ENCODE measurements around the gene MYLK.
"Not testable (repeated sequence)": the region's sequence is repeated elsewhere in the genome, so short reads cannot be mapped to it uniquely, and the experiment has no call there.

The MYLK gene, protein sequence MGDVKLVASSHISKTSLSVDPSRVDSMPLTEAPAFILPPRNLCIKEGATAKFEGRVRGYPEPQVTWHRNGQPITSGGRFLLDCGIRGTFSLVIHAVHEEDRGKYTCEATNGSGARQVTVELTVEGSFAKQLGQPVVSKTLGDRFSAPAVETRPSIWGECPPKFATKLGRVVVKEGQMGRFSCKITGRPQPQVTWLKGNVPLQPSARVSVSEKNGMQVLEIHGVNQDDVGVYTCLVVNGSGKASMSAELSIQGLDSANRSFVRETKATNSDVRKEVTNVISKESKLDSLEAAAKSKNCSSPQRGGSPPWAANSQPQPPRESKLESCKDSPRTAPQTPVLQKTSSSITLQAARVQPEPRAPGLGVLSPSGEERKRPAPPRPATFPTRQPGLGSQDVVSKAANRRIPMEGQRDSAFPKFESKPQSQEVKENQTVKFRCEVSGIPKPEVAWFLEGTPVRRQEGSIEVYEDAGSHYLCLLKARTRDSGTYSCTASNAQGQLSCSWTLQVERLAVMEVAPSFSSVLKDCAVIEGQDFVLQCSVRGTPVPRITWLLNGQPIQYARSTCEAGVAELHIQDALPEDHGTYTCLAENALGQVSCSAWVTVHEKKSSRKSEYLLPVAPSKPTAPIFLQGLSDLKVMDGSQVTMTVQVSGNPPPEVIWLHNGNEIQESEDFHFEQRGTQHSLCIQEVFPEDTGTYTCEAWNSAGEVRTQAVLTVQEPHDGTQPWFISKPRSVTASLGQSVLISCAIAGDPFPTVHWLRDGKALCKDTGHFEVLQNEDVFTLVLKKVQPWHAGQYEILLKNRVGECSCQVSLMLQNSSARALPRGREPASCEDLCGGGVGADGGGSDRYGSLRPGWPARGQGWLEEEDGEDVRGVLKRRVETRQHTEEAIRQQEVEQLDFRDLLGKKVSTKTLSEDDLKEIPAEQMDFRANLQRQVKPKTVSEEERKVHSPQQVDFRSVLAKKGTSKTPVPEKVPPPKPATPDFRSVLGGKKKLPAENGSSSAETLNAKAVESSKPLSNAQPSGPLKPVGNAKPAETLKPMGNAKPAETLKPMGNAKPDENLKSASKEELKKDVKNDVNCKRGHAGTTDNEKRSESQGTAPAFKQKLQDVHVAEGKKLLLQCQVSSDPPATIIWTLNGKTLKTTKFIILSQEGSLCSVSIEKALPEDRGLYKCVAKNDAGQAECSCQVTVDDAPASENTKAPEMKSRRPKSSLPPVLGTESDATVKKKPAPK (N-terminal part only)

DNA sequence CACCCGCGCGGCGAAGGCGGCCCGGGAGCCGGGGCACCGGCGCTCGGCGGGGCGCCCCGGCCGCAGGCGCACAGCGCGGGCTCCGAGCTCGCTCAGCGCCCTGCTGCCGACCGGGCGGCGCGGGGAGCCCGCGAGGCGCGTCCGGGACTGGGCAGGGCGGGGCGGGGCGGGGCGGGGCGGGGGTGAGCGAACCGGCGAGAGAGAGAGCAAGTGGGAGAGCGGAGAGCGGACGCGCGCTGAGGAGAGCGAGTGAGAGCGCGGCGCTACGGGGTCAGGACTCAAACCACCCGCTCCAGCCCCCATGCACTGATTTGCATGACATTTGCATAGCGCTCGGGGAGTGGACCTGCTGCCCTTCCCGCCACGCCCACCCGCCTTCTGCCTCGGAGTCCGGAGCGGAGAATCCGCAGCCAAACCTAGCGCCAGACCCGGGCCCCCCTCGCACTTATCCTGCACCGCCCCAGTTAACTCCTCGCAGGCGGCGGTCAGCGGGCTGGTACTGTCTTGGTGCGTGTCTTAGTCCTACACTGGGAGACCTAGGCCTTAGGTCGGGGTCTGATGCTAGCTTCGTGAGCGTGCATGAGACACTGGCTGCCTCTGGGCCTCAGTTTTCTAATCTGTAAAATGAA lies at the start of gene MYLK:
Gene MYLK (minus strand): TSS at position 130 of the 629 bp plus-strand sequence. CDS start 90,491 bp downstream, outside the sequence.
- peak; percentile 15 for DNase-seq

DNA sequence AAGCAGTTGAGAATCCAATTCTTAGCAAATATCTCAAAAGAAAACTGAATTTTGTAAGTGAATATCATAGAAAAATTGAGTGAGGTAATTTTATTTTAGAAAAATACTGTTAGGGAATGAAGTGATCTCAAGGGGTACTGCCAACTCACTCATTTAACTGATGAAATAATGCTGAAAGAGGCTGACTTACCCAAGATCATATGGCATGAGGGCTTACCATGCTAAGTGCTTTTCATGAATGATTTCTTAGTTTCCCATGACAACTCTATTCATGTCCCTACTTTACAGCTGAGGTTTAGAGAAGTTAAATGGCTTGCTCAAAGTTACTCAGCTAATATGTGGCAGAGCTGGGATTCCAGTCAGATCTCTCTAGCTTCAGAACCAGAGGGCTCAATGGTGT lies 46.3 kb upstream of the MYLK start:
- DNase-seq: no peak

DNA sequence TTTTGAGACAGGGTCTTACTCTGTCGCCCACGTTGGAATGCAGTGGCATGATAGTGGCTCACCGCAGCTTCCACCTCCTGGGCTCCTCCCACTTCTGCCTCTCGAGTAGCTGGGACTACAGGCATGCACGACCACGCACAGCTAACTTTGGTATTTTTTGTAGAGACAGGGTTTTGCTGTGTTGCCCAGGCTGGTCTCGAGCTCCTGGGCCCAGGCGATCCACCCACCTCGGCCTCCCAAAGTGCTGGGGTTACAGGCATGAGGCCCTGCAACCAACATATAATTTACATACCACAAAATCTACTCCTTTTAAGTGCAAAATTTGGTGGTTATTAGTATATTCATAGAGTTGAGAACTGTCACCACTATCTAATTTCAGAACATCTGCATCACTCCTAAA lies 45.2 kb upstream of the MYLK start:
- no peak for DNase-seq

DNA sequence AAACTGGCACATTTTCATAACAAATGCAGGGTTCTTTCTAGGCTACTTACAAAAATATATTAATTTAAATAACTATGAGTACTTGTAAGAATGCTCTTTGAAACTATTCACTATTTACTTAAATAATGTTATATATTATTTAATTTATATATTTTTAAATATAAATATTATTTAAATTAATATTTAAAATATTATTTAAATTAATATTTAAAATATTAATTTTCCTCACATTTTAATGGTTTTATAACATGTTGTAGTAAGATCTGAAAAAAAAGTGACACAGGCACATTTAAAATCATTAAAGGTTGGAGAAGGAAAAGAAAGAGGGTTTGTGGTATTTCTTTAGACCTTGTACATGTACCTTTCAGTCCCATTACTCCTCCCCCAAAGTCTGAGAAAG lies 42.3 kb upstream of the MYLK start:
- DNase-seq: no peak

DNA sequence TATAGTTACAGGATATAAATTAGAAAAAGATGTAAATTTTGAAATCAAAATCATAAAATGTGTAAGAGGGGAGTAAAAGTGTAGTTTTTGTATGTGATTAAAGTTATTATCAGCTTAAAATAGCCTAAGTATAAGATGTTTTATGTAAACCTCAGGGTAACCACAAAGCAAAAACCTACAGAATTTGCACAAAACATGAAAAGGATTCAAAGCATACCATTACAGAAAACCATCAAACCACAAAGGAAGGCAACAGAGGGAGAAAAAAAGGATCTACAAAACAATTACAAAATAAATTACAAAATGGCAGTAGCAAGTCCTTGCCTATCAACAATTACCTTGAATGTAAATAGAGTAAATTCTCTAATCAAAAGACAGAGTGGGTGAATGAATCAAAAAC lies 36.7 kb upstream of the MYLK start:
- DNase-seq: no peak

DNA sequence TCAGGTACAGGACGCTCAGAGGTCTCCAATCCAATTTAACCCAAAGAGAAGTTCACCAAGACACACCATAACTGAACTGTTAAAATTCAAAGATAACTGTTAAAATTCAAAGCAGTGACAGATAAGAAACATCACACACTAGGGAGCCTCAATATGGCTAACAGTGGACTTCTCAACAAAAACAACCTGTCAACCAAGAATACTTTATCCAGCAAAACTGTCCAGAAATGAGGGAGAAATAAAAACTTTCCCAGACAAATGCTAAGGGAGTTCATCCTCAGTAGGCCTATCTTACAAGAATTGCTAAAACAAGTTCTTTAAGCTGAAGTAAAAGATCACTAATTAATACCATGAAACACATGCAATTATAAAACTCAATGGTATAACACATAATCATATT lies 36.3 kb upstream of the MYLK start:
- no peak for DNase-seq

DNA sequence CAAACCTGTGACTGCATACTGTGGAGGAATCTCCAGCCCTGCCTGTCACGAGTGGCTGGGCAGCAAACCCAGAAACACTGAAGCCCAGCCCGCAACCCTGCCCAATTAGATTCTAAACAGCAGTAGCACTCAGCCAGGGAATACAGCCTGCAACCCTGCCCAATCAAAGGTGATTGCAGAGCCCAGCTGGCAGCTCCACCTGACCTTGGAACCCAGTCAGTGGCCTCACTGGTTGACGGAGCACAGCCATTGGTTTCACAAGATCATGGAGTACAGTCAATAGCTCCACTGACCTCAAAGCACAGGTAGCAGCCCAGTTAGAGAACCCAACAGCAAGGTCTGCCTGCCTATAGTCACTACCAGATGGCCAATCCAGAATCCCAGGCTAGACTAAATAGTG lies 35.2 kb upstream of the MYLK start:
- DNase-seq: no peak

DNA sequence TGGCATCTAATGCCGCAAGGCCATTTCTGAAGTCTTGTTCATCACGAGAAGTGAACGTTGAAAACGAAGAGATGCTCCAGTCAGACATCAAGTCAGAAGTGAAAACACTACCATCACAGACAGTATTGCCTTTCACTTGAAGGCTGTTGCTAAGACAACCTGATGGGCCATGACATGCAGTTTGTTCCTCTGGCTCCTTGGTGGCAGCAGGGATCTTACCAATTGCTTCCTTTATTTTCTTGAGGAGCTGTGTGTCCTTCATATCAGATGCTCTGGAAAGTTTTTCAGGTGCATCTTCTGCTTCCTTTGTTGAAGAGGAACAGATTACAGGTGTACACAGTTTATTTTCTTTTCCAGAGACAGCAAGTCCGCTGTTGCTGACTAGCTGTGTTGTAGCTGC lies 30.7 kb upstream of the MYLK start:
- DNase-seq: no peak

DNA sequence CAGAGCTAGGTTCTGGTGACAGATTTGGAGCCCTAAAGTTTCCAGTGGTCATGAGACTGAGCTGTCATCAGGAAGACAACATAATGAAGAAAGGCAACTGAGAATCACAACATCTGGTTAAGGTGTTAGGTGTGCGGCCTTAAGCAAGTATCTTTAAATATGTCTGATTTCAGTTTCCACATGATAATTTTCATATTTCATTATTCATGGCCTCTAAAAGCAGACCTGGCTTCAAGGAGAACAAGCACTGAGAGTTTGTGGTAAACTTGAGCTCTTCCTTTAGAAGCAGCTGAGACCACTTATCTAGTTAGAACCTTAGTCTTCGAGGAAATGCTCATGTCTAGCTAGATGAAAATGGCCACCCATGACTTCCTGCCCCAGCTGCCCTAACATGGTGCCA lies 25.7 kb upstream of the MYLK start:
- no peak for DNase-seq

DNA sequence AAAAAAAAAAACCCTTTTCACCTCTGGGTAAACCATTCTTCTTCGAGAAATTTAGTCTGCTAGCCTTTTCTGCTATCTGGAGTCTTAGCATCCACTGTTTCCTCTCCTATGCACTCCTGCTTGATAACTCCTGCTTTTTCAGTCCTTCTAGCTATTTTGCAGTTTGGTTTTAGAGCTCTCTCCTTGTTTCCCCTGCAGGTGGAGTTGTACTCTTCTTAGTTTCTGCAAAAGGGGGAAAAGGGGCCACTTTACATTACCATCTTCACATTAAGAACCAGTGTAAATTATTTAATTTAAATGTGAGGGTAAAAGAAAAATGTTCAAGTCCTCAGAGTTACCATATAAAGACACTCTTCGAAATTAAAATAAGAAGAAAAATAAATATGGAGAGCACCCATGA lies 23.6 kb upstream of the MYLK start:
- no peak for DNase-seq

DNA sequence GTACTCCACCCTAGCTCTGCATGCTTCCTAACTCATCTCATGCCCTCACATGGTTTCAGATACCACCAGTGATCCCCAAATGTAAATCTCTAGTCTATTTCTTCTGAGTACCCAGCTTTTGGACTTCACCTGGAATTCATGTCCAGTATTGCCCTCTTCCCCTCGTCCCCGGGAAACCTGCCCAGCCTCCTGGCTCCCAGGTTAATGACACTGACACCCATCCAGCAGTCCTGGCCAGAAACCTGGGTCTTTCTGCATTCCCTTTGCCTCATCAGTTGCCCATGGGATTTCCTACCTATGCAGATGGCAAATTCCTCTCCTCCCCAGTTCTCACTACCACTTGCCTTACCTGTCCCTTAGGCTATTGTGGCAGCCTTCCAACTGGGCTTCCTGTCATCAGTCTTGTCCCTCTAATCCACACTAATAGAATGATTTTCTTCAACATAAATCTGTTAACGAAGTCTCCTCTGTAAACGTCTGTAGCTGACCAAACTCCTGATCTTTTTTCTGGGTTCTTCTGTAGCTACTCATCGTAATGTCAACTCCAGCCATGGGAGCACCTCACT lies 15.3 kb upstream of the MYLK start:
- no peak for DNase-seq

DNA sequence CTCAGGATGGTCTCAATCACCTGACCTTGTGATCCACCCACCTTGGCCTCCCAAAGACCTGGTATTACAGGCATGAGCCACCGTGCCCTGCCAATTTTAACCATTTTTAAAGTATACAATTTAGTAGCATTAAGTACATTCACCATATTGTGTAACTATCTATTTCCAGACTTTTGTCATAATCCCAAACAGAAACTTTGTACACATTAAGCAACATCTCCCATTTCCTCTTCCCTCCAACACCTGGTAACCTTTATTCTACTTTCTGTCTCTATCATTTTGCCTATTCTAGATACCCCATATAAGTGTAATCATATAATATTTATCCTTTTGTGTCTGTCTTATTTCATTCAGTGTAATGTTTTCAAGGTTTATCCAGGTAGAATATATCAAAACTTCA lies 8.9 kb upstream of the MYLK start:
- no peak for DNase-seq

DNA sequence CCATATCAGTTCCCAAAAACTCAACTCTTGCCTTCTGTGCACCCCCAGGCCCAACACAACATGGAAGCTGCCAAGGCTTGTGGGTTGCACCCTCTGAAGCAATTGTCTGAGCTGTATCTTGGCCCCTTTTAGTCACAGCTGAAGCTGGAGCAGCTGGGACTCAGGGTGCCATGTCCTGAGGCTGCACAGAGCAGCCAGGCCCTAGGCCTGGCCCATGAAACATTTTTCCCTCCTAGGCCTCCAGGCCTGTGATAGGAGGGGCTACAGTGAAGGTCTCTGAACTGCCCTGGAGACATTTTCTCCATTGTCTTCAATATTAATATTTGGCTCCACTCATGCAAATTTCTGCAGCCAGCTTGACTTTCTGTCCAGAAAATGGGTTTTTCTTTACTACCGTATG lies 8.1 kb upstream of the MYLK start:
- no peak for DNase-seq

DNA sequence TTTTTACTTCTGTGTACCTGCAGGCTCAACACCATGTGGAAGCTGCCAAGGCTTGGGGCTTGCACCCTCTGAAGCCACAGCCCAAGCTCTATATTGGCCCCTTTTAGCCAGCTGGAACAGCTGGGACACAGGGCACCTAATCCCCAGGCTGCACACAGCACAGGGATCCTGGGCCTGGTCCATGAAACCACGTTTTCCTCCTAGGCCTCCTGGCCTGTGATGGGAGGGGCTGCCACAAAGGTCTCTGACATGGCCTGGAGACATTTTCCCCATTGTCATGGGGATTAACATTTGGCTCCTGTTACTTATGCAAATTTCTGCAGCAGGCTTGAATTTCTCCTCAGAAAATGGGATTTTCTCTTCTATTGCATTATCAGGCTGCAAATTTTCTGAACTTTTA lies 6.9 kb upstream of the MYLK start:
- not testable (repeated sequence) for DNase-seq

DNA sequence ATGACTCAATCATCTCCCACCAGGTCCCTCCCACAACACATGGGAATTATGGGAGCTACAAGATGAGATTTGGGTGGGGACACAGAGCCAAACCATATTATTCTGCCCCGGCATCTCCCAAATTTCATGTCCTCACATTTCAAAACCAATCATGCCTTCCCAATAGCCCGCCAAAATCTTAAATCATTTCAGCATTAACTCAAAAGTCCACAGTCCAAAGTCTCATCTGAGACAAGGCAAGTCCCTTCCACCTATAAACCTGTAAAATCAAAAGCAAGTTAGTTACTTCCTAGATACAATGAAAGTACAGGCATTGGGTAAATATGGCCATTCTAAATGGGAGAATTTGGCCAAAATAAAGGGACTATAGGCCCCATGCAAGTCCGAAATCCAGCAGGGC lies 6.0 kb upstream of the MYLK start:
- not testable (repeated sequence) for DNase-seq

DNA sequence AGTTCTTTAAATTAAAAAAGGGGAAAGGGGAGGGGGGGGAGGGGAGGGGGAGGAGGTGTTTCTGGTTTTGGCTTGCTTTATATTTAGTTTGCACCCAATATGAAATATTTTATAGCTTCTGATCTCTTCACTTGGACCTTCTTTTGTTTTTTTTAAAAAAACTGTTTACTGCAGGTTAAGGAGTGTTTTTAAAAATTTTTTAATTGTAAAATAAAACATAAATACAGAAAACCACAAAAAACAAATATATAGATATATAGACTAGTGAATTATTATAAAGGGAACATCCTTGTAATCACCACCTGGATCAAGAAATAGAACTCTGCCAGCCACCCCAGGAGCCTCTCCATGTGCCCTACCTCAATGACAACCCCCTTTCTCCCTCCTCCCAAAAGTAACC lies 861 bp upstream of the MYLK start:
- no peak for DNase-seq

DNA sequence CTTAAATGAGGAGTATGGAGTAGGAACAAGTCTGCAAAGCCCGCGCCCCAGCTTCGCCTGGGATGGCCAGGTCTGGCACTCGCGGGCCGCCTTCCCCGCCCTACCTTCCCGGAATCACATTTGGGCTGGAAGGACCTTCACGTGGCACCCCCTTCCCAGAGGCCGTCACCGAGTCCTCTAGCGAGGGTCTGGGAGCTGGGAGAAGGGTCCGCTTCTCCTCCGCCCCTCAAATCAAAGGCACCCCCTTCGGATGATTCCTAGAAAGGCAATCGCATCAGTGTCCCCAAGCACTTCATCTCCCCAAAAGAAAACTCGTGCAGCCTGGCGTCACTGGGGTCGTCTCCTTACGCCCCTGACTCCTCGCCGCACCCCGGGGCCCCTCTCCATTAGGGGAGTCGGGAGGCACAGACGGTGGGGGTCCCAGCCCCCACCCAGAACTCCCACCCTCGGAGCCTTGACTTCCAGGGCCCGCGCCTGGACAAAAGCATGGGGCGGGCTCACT lies 380 bp downstream of the MYLK start:
- no peak for DNase-seq

DNA sequence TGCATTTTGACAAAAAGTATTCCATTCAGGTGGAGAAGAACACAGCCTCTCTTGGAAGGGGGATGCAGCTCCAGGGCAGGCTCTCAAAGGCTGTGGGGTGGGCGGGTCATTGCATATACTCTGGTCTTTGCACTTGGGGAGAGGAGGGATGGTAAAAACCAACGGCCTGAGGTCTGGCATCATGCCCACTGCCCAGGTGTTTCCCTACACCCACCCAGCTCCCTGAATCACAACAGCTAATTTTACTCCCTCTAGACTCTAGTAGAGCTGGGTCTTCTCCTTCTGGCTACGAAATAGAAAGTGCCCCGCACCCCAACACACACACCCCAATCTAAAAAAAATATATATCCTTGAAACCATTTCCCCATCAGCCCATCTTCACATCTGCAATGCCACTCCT lies 1.0 kb downstream of the MYLK start:
- no peak for DNase-seq

DNA sequence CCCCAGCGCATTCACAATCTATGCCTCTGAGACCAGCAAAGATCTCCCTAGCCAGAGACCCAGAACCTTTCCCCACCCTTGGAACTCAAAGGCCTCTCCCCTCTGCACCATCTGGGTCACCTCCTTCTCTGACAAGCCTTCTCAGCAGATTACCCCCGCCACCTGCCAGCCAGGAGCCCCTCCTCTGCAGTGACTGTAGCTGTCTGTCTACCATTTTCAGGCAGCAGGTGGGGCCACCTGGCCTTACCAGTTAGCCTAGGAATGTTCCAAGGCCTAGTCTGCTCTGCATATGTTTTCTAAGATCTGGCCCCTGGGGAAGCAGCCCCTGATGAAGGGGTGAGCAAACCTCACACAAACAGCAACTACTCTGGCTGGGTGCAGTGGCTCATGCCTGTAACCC lies 2.4 kb downstream of the MYLK start:
- no peak for DNase-seq

DNA sequence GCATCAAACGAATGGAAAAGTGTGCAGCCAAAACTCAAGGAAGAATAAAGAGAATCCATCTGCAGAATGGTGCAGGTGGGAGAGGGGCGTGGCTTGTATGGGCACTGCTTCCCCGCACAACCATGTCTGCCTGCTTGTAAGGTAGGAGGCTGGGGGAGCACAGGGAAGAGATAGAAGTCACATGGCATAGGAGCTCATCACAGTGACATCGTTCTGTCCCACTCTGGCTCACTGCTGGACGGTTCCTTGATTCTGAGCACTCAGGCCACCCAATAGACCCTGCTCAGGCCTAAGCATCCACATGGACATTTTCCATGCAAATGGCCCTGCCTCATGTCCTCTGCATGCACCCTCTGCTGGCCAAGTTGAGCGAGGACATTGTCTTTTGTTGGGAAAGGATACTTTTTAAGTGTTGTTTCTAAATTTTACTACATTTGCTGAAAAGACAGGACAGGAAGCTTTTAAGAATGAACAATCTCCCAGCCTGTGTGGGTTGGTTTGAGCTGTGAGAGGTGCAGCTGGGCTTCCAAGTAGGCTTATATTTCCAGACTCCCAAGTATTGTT lies 3.1 kb downstream of the MYLK start:
- DNase-seq: no peak

DNA sequence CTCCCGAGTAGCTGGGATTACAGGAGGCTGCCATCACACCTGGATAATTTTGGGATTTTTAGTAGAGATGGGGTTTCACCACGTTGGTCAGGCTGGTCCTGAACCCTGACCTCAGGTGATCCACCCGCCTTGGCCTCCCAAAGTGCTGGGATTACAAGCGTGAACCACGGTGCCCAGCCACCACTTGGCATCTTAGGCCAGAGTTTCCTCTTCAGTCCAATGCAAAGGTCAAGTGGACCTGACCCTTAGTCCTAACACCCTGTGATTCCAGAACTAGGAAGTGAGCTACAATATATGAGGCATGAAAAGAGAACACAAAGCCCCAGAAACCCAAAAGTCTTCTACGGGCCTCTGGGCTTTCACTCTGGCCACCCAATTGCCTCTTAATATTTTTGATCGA lies 5.3 kb downstream of the MYLK start:
- no peak for DNase-seq

DNA sequence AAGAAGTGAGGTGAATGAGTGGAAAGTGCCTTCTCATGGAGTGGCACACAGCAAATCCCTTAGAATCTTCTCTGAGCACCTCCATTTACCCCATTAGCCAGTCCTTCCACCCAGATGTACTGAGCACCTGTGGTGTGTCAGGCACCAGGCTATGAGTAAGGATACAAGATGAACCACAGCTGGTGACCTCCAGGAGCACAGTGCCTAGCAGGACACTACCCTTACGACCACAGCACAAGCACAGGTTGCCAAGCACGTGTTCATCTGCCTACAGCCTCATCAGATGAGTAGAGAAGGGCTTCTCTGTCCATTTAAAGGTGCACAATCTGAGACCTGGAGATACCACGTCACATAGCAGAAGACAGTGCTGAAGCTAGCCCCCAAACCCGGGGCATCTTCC lies 6.2 kb downstream of the MYLK start:
- no peak for DNase-seq

Measured in activated naive CD4-positive, alpha-beta T cell treated with Interleukin-2 at 50 U/mL for 16 hours (primary cell).